Measurements from ENCODE around the gene ZFHX3. TPM values are rescaled to one million over a fixed set of nuclear protein-coding genes. Genes with fewer than 3 reads are reported as not detected.
A peak's percentile ranks its signal among the peaks of the same experiment; 100 is the strongest.

Gene ZFHX3
- polyA plus RNA-seq, 4 donors, result 0.45 to 12.8 (median 2.7) TPM

- Histone ChIP-seq H3K27me3 (ENCODE audit: control insufficient read depth in 3 of 3, insufficient read depth in 3 of 3, low read length in 3 of 3) (no peaks in the 10 kb centered on the region), H3K4me3 (ENCODE audit: low read depth in 1 of 3, low read length in 3 of 3) (peak overlapping the region in 1 of 3 donors; percentile 8)
Measured at GRCh38 chr16:73054498-73054812, 6.5 kb upstream of the ZFHX3 start.

GRCh38 chr16:73054125-73054484 is 6.2 kb upstream of the ZFHX3 start:
- no peaks in the 10 kb centered on the region for H3K27me3 ChIP-seq (ENCODE audit: control insufficient read depth in 3 of 3, insufficient read depth in 3 of 3, low read length in 3 of 3)
- 36 to 55% (median 39%) methylated on average over 10 of the region's 10 CpGs for WGBS, 3 donors
- peaks cover 5 to 66% (median 16%) of the 10 kb centered on the region in 3 donors for H3K4me1 ChIP-seq (ENCODE audit: control insufficient read depth in 3 of 3, insufficient read depth in 2 of 3, low read depth in 1 of 3, low read length in 2 of 3)
- H3K27ac ChIP-seq (ENCODE audit: low read depth in 1 of 3, low read length in 2 of 3), result peak overlapping the region in 2 of 3 donors; percentile 82 to 85
- H3K9me3 ChIP-seq (ENCODE audit: control insufficient read depth in 2 of 2, insufficient read depth in 1 of 2, low read depth in 1 of 2, low read length in 1 of 2), result no peaks in the 10 kb centered on the region
- no peak overlapping the region for H3K4me3 ChIP-seq (ENCODE audit: low read depth in 1 of 3, low read length in 3 of 3)
- no peaks in the 10 kb centered on the region for H3K36me3 ChIP-seq (ENCODE audit: control insufficient read depth in 3 of 3, insufficient read depth in 2 of 3, low read depth in 1 of 3, low read length in 3 of 3)
- no peak for DNase-seq
- no peak for FAIRE-seq

More at GRCh38 chr16:73054498-73054812, 6.5 kb upstream of the ZFHX3 start:
- Histone ChIP-seq H3K9me3 (ENCODE audit: control insufficient read depth in 2 of 2, insufficient read depth in 1 of 2, low read depth in 1 of 2, low read length in 1 of 2) (no peaks in the 10 kb centered on the region), H3K36me3 (ENCODE audit: control insufficient read depth in 3 of 3, insufficient read depth in 2 of 3, low read depth in 1 of 3, low read length in 3 of 3) (no peaks in the 10 kb centered on the region), H3K27ac (ENCODE audit: low read depth in 1 of 3, low read length in 2 of 3) (peak overlapping the region in 2 of 3 donors; percentile 62 to 85), H3K4me1 (ENCODE audit: control insufficient read depth in 3 of 3, insufficient read depth in 2 of 3, low read depth in 1 of 3, low read length in 2 of 3) (peaks cover 5 to 64% (median 16%) of the 10 kb centered on the region in 3 donors)
- no peak for FAIRE-seq
- WGBS, 3 donors, result 24 to 38% (median 29%) methylated on average over 6 of the region's 6 CpGs
- no peak for DNase-seq

GRCh38 chr16:73053364-73054124 is 5.6 kb upstream of the ZFHX3 start:
- DNase-seq, result peak in 1 of 2 donors; percentile 68
- peaks cover 5 to 71% (median 16%) of the 10 kb centered on the region in 3 donors for H3K4me1 ChIP-seq (ENCODE audit: control insufficient read depth in 3 of 3, insufficient read depth in 2 of 3, low read depth in 1 of 3, low read length in 2 of 3)
- no peaks in the 10 kb centered on the region for H3K36me3 ChIP-seq (ENCODE audit: control insufficient read depth in 3 of 3, insufficient read depth in 2 of 3, low read depth in 1 of 3, low read length in 3 of 3)
- 38 to 54% (median 52%) methylated on average over 16 of the region's 16 CpGs for WGBS, 3 donors
- no peak overlapping the region for H3K4me3 ChIP-seq (ENCODE audit: low read depth in 1 of 3, low read length in 3 of 3)
- FAIRE-seq, result no peak
- no peaks in the 10 kb centered on the region for H3K27me3 ChIP-seq (ENCODE audit: control insufficient read depth in 3 of 3, insufficient read depth in 3 of 3, low read length in 3 of 3)
- H3K9me3 ChIP-seq (ENCODE audit: control insufficient read depth in 2 of 2, insufficient read depth in 1 of 2, low read depth in 1 of 2, low read length in 1 of 2), result no peaks in the 10 kb centered on the region
- peak overlapping the region; percentile 5 to 82 (median 27) for H3K27ac ChIP-seq (ENCODE audit: low read depth in 1 of 3, low read length in 2 of 3)

GRCh38 chr16:73053038-73053363 is 5.1 kb upstream of the ZFHX3 start:
- WGBS, 3 donors, result 69 to 82% (median 81%) methylated on average over 4 of the region's 4 CpGs
- no peaks in the 10 kb centered on the region for H3K9me3 ChIP-seq (ENCODE audit: control insufficient read depth in 2 of 2, insufficient read depth in 1 of 2, low read depth in 1 of 2, low read length in 1 of 2)
- no peaks in the 10 kb centered on the region for H3K36me3 ChIP-seq (ENCODE audit: control insufficient read depth in 3 of 3, insufficient read depth in 2 of 3, low read depth in 1 of 3, low read length in 3 of 3)
- no peak overlapping the region for H3K4me3 ChIP-seq (ENCODE audit: low read depth in 1 of 3, low read length in 3 of 3)
- H3K27me3 ChIP-seq (ENCODE audit: control insufficient read depth in 3 of 3, insufficient read depth in 3 of 3, low read length in 3 of 3), result no peaks in the 10 kb centered on the region
- peak overlapping the region; percentile 5 to 82 (median 27) for H3K27ac ChIP-seq (ENCODE audit: low read depth in 1 of 3, low read length in 2 of 3)
- FAIRE-seq, result no peak
- H3K4me1 ChIP-seq (ENCODE audit: control insufficient read depth in 3 of 3, insufficient read depth in 2 of 3, low read depth in 1 of 3, low read length in 2 of 3), result peaks cover 5 to 72% (median 16%) of the 10 kb centered on the region in 3 donors
- no peak for DNase-seq

GRCh38 chr16:73052576-73052975 is 4.6 kb upstream of the ZFHX3 start:
- no peaks in the 10 kb centered on the region for H3K9me3 ChIP-seq (ENCODE audit: control insufficient read depth in 2 of 2, insufficient read depth in 1 of 2, low read depth in 1 of 2, low read length in 1 of 2)
- peaks cover 5 to 72% (median 16%) of the 10 kb centered on the region in 3 donors for H3K4me1 ChIP-seq (ENCODE audit: control insufficient read depth in 3 of 3, insufficient read depth in 2 of 3, low read depth in 1 of 3, low read length in 2 of 3)
- H3K36me3 ChIP-seq (ENCODE audit: control insufficient read depth in 3 of 3, insufficient read depth in 2 of 3, low read depth in 1 of 3, low read length in 3 of 3), result no peaks in the 10 kb centered on the region
- WGBS, 3 donors, result 84 to 95% (median 89%) methylated on average over 9 of the region's 9 CpGs
- no peak overlapping the region for H3K4me3 ChIP-seq (ENCODE audit: low read depth in 1 of 3, low read length in 3 of 3)
- no peaks in the 10 kb centered on the region for H3K27me3 ChIP-seq (ENCODE audit: control insufficient read depth in 3 of 3, insufficient read depth in 3 of 3, low read length in 3 of 3)
- FAIRE-seq (no peak), DNase-seq (no peak)
- peak overlapping the region in 2 of 3 donors; percentile 27 to 80 for H3K27ac ChIP-seq (ENCODE audit: low read depth in 1 of 3, low read length in 2 of 3)

GRCh38 chr16:73051961-73052360 is 4.0 kb upstream of the ZFHX3 start:
- Histone ChIP-seq H3K9me3 (ENCODE audit: control insufficient read depth in 2 of 2, insufficient read depth in 1 of 2, low read depth in 1 of 2, low read length in 1 of 2) (no peaks in the 10 kb centered on the region), H3K36me3 (ENCODE audit: control insufficient read depth in 3 of 3, insufficient read depth in 2 of 3, low read depth in 1 of 3, low read length in 3 of 3) (no peaks in the 10 kb centered on the region), H3K4me1 (ENCODE audit: control insufficient read depth in 3 of 3, insufficient read depth in 2 of 3, low read depth in 1 of 3, low read length in 2 of 3) (peaks cover 5 to 78% (median 16%) of the 10 kb centered on the region in 3 donors), H3K4me3 (ENCODE audit: low read depth in 1 of 3, low read length in 3 of 3) (no peak overlapping the region), H3K27me3 (ENCODE audit: control insufficient read depth in 3 of 3, insufficient read depth in 3 of 3, low read length in 3 of 3) (no peaks in the 10 kb centered on the region), H3K27ac (ENCODE audit: low read depth in 1 of 3, low read length in 2 of 3) (peak overlapping the region in 1 of 3 donors; percentile 0)
- FAIRE-seq (no peak), DNase-seq (no peak)
- WGBS, 3 donors, result 87 to 92% (median 90%) methylated on average over 9 of the region's 9 CpGs

GRCh38 chr16:73051226-73051625 is 3.3 kb upstream of the ZFHX3 start:
- no peaks in the 10 kb centered on the region for H3K27me3 ChIP-seq (ENCODE audit: control insufficient read depth in 3 of 3, insufficient read depth in 3 of 3, low read length in 3 of 3)
- no peak overlapping the region for H3K4me3 ChIP-seq (ENCODE audit: low read depth in 1 of 3, low read length in 3 of 3)
- FAIRE-seq (no peak), DNase-seq (no peak)
- no peaks in the 10 kb centered on the region for H3K36me3 ChIP-seq (ENCODE audit: control insufficient read depth in 3 of 3, insufficient read depth in 2 of 3, low read depth in 1 of 3, low read length in 3 of 3)
- peaks cover 2 to 82% (median 11%) of the 10 kb centered on the region in 3 donors for H3K4me1 ChIP-seq (ENCODE audit: control insufficient read depth in 3 of 3, insufficient read depth in 2 of 3, low read depth in 1 of 3, low read length in 2 of 3)
- H3K27ac ChIP-seq (ENCODE audit: low read depth in 1 of 3, low read length in 2 of 3), result peak overlapping the region in 1 of 3 donors; percentile 91
- 61 to 68% (median 66%) methylated on average over 5 of the region's 5 CpGs for WGBS, 3 donors
- no peaks in the 10 kb centered on the region for H3K9me3 ChIP-seq (ENCODE audit: control insufficient read depth in 2 of 2, insufficient read depth in 1 of 2, low read depth in 1 of 2, low read length in 1 of 2)

GRCh38 chr16:73050201-73051099 is 2.5 kb upstream of the ZFHX3 start:
- Histone ChIP-seq H3K27me3 (ENCODE audit: control insufficient read depth in 3 of 3, insufficient read depth in 3 of 3, low read length in 3 of 3) (no peaks in the 10 kb centered on the region), H3K4me1 (ENCODE audit: control insufficient read depth in 3 of 3, insufficient read depth in 2 of 3, low read depth in 1 of 3, low read length in 2 of 3) (peaks cover 2 to 78% (median 7%) of the 10 kb centered on the region in 3 donors), H3K27ac (ENCODE audit: low read depth in 1 of 3, low read length in 2 of 3) (peak overlapping the region in 2 of 3 donors; percentile 62 to 91), H3K9me3 (ENCODE audit: control insufficient read depth in 2 of 2, insufficient read depth in 1 of 2, low read depth in 1 of 2, low read length in 1 of 2) (no peaks in the 10 kb centered on the region), H3K36me3 (ENCODE audit: control insufficient read depth in 3 of 3, insufficient read depth in 2 of 3, low read depth in 1 of 3, low read length in 3 of 3) (no peaks in the 10 kb centered on the region), H3K4me3 (ENCODE audit: low read depth in 1 of 3, low read length in 3 of 3) (no peak overlapping the region)
- no peak for FAIRE-seq
- 60 to 66% (median 65%) methylated on average over 11 of the region's 11 CpGs for WGBS, 3 donors
- DNase-seq, result peak in 1 of 2 donors; percentile 80
